Activated CD8-positive, alpha-beta T cell treated with anti-CD3 and anti-CD28 coated beads, Interleukin-2, amount 10 ng/mL, durations not matched to agents 7 days and 5 days (primary cell): ENCODE results near the gene CARD11. TPM values are rescaled to one million over a fixed set of nuclear protein-coding genes. Genes with fewer than 3 reads are reported as not detected.
A peak's percentile ranks its signal among the peaks of the same experiment; 100 is the strongest.

Experiments
- ATAC-seq: fragments of 150-1000 bp; cut with Tn5 transposase; one replicate; pipeline ENCODE4 v1.10.0; 2021; ENCODE audit warnings: moderate library complexity
- CTCF ChIA-PET: fragments of 350-600 bp; sonication (Branson Sonifier 250); formaldehyde crosslinking; loops from one replicate; lab custom pipeline; 2021; ENCODE audit warnings: antibody characterized with exemption; lab: Charles Lee
- POLR2A ChIA-PET: fragments of 350-600 bp; sonication (Branson Sonifier 250); formaldehyde crosslinking; loops from one replicate; lab custom pipeline; 2021; ENCODE audit warnings: antibody characterized with exemption; lab: Charles Lee
- DNase-seq: peaks from one replicate; pipeline ENCODE4 v3.0.0-alpha.2; 2020
- H3K27ac Mint-ChIP-seq: one replicate; pipeline ENCODE4 v1.8.0; 2021; ENCODE audit warnings: mild to moderate bottlenecking, mixed read lengths
- H3K27me3 Mint-ChIP-seq: one replicate; pipeline ENCODE4 v1.8.0; 2021; ENCODE audit warnings: low read depth, mixed read lengths
- H3K36me3 Mint-ChIP-seq: one replicate; pipeline ENCODE4 v1.8.0; 2021; ENCODE audit warnings: low read depth, mixed read lengths
- H3K4me1 Mint-ChIP-seq: one replicate; pipeline ENCODE4 v1.8.0; 2021; ENCODE audit warnings: low read depth, mixed read lengths
- H3K4me3 Mint-ChIP-seq: one replicate; pipeline ENCODE4 v1.8.0; 2021; ENCODE audit warnings: mild to moderate bottlenecking, mixed read lengths
- H3K9me3 Mint-ChIP-seq: one replicate; pipeline ENCODE4 v1.8.0; 2022; ENCODE audit warnings: mixed read lengths; ENCODE audit not compliant: insufficient read depth
- total RNA-seq, 2 experiments: library from RNA; stranded (reverse); gene quantifications; one replicate each; pipeline ENCODE4 v1.2.3, GENCODE V29; 2021

Gene CARD11
- total RNA-seq, 2 experiments from 2014 or later: 178 TPM

DNA sequence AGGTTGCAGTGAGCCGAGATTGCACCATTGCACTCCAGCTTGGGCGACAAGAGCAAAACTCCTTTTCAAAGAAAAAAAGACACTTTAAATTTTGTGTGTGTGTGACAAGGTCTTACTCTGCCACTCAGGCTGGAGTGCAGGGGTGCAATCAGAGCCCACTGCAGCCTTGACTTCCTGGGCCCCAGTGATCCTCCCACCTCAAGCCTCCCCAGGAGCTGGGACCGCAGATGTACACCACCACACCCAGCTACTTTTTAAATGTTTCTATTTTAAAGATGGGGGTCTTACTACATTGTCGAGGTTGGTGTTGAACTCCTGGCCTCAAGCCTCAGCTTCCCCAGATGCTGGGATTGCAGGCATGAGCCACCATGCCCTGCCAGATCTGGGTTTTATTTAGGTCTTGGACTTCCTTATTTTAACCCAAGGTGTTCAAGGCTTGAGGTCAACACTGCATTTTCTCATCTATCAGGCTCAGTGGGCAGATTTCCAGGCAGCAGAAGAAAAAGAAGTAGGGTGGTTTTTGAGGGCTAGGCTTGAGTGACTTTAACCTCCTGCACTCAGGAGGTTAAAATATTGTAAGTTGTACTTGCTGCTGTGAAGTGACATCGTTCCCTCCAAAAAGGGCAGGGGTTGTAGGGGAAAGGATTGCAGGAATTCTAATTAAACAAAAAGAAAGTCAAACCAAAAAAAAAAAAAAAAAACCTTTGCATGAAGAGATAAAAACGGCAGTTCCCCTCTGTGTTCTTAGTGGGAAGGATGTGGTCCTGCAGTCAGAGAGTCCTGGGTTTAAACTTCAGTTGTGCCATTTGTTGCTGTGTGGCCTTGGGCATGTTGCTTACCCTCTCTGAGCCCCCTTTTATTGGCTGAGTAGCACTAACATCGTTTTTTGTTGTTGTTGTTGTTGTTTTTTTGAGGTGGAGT lies 71.5 kb downstream of the CARD11 start:
- peaks cover 5% of the 10 kb centered on the region for H3K9me3 Mint-ChIP-seq
- ChIA-PET CTCF (interaction anchor here (1.1 to 1.4 kb wide), 2 partner anchors 141 to 183 kb away, joined by 4 read pairs; no protein-coding TSS in a partner anchor), POLR2A (interaction anchor here (0.6 to 1.5 kb wide), 2 partner anchors 11 to 13 kb away, joined by 4 read pairs; no protein-coding TSS in a partner anchor)
- H3K27me3 Mint-ChIP-seq: no peaks in the 10 kb centered on the region
- H3K27ac Mint-ChIP-seq: no peak overlapping the region
- peaks cover 25% of the 10 kb centered on the region for H3K4me1 Mint-ChIP-seq
- DNase-seq (peak; percentile 56), ATAC-seq (peak; percentile 66)
- H3K4me3 Mint-ChIP-seq: peak overlapping the region; percentile 57
- peaks cover 41% of the 10 kb centered on the region for H3K36me3 Mint-ChIP-seq

DNA sequence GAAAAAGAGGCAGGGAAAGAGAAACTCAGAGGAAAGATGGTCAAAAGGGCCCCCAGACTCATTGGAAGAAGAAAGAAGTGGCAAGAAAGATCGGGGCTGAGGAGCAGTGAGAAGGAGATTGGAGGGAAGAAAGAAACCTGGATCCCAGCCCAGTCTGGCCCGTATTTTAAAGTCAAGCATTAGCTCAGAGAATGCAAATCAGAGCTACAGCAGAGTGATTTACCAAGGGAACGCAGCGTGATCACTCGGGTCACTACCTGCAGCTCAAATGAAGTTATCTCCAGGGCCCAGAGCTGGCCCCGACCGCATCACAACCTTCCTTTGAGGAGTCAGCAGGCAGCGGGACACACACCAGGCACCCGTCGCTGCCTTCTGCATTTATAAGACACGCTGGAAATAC lies 72.8 kb downstream of the CARD11 start:
- CTCF ChIA-PET: no interaction called here
- POLR2A ChIA-PET: interaction anchor here (1.5 kb wide), 1 partner anchor 12 kb away, joined by 4 read pairs; no protein-coding TSS in a partner anchor
- Mint-ChIP-seq H3K36me3 (peaks cover 50% of the 10 kb centered on the region), H3K27ac (no peak overlapping the region), H3K9me3 (peaks cover 15% of the 10 kb centered on the region), H3K4me3 (no peak overlapping the region), H3K27me3 (no peaks in the 10 kb centered on the region), H3K4me1 (peaks cover 27% of the 10 kb centered on the region)
- ATAC-seq: no peak
- DNase-seq: peak; percentile 9

DNA sequence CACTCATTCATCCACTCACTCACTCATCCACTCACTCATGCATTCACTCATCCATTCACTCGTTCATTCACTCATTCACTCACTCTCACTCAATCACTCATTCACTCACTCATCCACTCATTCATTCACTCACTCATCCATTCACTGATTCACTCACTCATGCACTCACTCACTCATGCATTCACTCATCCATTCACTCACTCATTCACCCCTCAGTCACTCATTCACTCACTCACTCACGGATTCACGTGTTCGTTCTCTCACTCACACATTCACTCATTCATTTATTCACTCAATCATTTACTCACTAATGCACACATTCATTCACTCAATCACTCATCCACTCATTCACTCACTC lies 73.4 kb downstream of the CARD11 start:
- ChIA-PET POLR2A (no interaction called here), CTCF (no interaction called here)
- no peak for ATAC-seq

DNA sequence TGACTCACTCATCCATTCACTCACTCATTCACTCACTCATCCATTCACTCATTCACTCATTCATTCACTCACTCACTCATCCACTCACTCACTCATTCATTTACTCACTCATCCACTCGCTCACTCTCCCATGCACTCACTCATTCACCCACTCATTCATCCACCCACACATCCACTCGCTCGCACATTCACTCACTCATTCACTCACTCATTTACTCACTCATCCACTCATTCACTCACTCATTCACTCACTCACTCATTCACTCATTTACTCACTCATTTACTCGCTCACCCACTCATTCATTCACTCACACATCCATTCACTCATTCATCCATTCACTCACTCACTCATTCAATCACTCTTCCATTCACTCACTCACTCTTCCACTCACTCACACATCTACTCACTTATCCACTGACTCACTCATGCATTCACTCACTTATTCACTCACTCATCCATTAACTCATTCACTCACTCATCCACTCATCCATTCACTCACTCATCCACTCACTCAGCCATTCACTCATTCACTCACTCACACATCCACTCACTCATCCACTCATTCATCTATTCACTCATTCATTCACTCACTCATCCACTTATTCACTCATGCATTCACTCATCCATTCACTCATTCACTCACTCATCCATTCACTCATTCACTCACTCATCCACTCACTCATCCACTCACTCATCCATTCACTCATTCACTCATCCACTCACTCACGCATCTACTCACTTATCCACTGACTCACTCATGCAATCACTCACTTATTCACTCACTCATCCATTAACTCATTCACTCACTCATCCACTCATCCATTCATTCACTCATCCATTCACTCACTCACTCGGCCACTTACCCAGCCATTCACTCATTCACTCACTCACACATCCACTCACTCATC lies 74.0 kb downstream of the CARD11 start:
- DNase-seq: no peak
- no peak overlapping the region for H3K4me3 Mint-ChIP-seq
- no peaks in the 10 kb centered on the region for H3K27me3 Mint-ChIP-seq
- H3K9me3 Mint-ChIP-seq: peaks cover 23% of the 10 kb centered on the region
- ATAC-seq: no peak
- ChIA-PET POLR2A (no interaction called here), CTCF (no interaction called here)
- H3K4me1 Mint-ChIP-seq: peaks cover 26% of the 10 kb centered on the region
- no peak overlapping the region for H3K27ac Mint-ChIP-seq
- peaks cover 52% of the 10 kb centered on the region for H3K36me3 Mint-ChIP-seq

More for the DNA sequence above, 73.4 kb downstream of the CARD11 start:
- Mint-ChIP-seq H3K9me3 (peaks cover 21% of the 10 kb centered on the region), H3K27me3 (no peaks in the 10 kb centered on the region), H3K36me3 (peaks cover 51% of the 10 kb centered on the region), H3K4me3 (no peak overlapping the region), H3K27ac (no peak overlapping the region), H3K4me1 (peaks cover 26% of the 10 kb centered on the region)
- no peak for DNase-seq

DNA sequence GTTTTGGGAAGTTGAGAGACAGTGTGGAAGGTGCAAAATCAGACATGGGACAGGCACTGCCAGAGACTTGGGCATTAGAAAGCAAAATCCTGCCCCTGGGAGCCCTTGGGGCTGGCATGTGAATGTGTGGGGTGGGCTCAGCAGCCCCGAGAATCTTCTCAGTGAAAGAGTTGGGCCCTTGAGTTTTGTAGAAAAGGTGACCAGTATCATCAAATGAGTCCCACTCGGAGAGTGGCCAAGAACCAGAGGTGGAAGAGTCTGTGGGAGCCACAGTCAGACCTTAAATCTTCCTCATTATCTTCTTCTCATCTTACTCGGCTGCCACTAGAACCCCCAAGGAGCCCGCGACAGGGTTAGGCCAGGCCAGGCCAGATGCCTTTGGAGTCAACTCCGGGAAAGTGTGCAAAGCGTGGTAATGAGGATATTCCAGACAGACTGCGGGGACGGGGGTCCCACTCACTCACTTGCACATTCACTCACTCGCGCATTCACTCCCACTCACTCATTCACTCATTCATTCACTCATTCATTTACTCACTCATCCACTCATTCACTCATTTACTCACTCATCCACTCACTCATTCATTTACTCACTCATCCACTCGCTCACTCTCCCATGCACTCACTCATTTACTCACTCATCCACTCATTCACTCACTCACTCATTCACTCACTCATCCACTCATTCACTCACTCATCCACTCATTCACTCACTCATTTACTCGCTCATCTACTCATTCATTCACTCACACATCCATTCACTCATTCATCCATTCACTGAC lies 74.9 kb downstream of the CARD11 start:
- Mint-ChIP-seq H3K4me1 (peaks cover 21% of the 10 kb centered on the region), H3K9me3 (peaks cover 23% of the 10 kb centered on the region), H3K4me3 (no peak overlapping the region), H3K36me3 (peaks cover 49% of the 10 kb centered on the region), H3K27ac (no peak overlapping the region), H3K27me3 (no peaks in the 10 kb centered on the region)
- no peak for ATAC-seq
- CTCF ChIA-PET: no interaction called here
- POLR2A ChIA-PET: no interaction called here
- peak; percentile 9 for DNase-seq

DNA sequence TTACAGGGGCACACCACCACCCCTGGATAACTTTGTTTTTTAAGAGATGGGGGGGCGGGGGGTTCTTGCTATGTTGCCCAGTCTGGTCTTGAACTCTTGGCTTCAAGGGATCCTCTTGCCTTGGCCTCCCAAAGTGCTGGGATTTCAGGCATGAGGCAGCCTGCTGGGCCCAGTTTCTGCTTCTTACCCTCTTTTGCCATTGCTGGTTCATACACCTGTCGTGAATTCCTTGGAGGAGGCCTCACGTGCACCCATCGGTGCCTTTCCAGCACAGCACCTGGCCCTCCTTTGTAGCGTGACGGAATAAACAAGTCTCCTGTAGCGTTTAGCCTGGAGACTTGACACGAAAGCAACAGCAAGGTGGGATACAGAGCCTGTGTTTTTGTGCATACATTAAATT lies 75.5 kb downstream of the CARD11 start:
- Mint-ChIP-seq H3K4me1 (peaks cover 15% of the 10 kb centered on the region), H3K4me3 (no peak overlapping the region), H3K27me3 (no peaks in the 10 kb centered on the region), H3K9me3 (peaks cover 23% of the 10 kb centered on the region), H3K36me3 (peaks cover 47% of the 10 kb centered on the region), H3K27ac (no peak overlapping the region)
- ChIA-PET CTCF (no interaction called here), POLR2A (interaction anchor here (0.7 kb wide), 1 partner anchor 14 kb away, joined by 3 read pairs; no protein-coding TSS in a partner anchor)
- ATAC-seq (no peak), DNase-seq (peak; percentile 7)

DNA sequence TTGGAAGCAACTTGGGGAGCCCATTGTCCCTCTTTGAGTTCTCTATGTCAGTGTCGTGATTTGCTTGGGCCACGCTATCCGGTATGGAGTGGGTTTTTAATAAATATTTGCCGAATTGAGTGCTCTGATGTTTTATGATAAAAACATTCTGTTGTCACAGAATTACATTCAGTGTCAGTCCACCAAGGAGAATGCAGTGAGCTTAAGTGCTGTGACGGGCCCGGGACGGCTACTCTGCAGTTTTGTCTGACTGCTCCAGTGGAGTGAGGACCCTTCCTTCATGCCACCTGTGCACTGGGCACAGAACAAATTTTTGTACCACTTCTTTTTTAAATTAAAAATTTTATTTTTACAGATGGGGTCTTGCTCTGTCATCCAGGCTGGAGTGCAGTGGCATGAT lies 76.0 kb downstream of the CARD11 start:
- ChIA-PET CTCF (no interaction called here), POLR2A (interaction anchor here (0.7 kb wide), 1 partner anchor 14 kb away, joined by 3 read pairs; no protein-coding TSS in a partner anchor)
- DNase-seq (no peak), ATAC-seq (no peak)
- no peak overlapping the region for H3K4me3 Mint-ChIP-seq
- H3K27me3 Mint-ChIP-seq: no peaks in the 10 kb centered on the region
- H3K36me3 Mint-ChIP-seq: peaks cover 49% of the 10 kb centered on the region
- no peak overlapping the region for H3K27ac Mint-ChIP-seq
- peaks cover 16% of the 10 kb centered on the region for H3K4me1 Mint-ChIP-seq
- peaks cover 23% of the 10 kb centered on the region for H3K9me3 Mint-ChIP-seq

DNA sequence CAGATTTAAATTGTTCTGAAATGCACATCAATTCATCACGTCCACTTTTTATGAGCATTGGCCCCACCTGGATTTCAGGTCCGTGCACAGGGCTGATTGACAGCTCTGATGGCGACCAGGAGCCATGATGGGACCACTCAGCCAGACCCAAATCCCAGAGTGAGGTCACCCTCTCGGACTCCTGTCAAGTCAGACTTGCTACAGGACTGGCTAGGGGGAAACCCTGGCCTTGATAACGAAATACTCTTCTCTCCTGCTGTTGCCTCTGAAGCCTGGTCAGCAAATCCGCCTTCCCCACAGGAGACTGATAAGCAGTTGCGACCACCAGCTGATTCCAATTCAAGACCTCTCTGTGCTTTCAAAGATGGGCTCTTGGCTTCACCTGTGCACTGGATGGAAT lies 76.4 kb downstream of the CARD11 start:
- POLR2A ChIA-PET: no interaction called here
- Mint-ChIP-seq H3K27me3 (no peaks in the 10 kb centered on the region), H3K27ac (no peak overlapping the region), H3K36me3 (peaks cover 48% of the 10 kb centered on the region), H3K4me1 (peaks cover 20% of the 10 kb centered on the region), H3K4me3 (no peak overlapping the region), H3K9me3 (peaks cover 23% of the 10 kb centered on the region)
- CTCF ChIA-PET: no interaction called here
- DNase-seq: peak; percentile 17
- no peak for ATAC-seq

DNA sequence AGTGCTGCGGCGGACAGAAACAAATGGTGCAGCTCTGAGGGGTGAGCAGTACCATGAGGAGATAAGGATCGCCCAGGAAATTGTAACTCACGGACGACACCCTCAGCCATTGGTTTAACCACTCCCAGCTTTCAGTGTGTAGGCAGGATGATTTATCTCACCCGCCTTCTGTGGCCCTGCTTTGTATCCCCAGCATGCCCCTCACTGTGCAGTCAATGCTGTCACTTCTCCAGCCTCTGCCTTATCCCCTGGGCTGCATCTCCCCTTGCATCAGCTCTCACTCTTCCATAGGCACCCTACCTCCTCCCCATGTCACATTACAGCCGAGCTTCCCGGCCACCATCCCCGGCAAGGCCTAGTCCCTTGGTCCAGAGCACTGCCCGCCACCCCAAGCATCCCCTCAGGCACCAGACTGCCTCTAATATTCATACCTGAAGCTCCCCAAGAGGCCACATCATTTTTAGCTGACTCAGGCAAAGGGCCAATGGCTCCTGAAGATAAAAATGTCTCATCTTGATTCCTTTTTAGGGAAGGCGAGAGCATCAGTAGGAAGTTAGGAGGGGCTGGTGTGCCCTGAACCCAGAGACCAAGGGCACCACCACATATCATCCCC lies 77.1 kb downstream of the CARD11 start:
- H3K27ac Mint-ChIP-seq: peak overlapping the region; percentile 1
- H3K27me3 Mint-ChIP-seq: no peaks in the 10 kb centered on the region
- ChIA-PET POLR2A (interaction anchor here (0.8 to 1.2 kb wide), 2 partner anchors 10 to 96 kb away, joined by 3 to 4 read pairs; no protein-coding TSS in a partner anchor), CTCF (interaction anchor here (1.1 to 2.6 kb wide), 2 partner anchors 12 to 46 kb away, joined by 3 to 8 read pairs; no protein-coding TSS in a partner anchor)
- no peak for ATAC-seq
- H3K4me1 Mint-ChIP-seq: peaks cover 27% of the 10 kb centered on the region
- no peak overlapping the region for H3K4me3 Mint-ChIP-seq
- DNase-seq: peak; percentile 18
- peaks cover 23% of the 10 kb centered on the region for H3K9me3 Mint-ChIP-seq
- peaks cover 53% of the 10 kb centered on the region for H3K36me3 Mint-ChIP-seq

DNA sequence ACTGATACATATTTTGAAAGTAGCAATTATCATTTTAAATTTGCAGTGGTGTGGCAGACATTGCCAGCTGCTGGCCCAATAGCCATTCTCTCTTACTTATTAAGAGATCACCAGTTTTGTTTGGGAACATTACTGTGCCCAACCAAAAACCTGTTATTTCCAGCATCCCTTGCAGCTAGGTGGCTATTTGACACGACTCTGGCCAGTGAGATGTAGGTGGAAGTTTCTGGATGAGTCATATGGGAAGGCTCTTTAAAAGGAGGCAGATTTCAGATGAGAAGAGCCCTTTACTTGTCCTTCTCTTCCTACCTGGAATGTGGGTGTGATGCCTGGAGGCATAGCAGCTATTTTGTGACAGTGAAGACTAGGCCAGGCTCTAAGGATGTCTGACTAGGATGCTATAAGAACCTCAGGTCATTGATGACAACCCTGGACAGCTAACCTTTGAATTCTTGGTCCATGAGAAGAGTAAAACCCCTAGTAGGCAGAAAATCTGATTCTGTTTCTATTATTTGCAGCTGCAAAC lies 77.9 kb downstream of the CARD11 start:
- POLR2A ChIA-PET: interaction anchor here (1.1 to 1.2 kb wide), 2 partner anchors 40 to 97 kb away, joined by 3 read pairs; no protein-coding TSS in a partner anchor
- Mint-ChIP-seq H3K4me1 (peaks cover 32% of the 10 kb centered on the region), H3K27ac (peak overlapping the region; percentile 1), H3K9me3 (peaks cover 23% of the 10 kb centered on the region), H3K27me3 (no peaks in the 10 kb centered on the region), H3K36me3 (peaks cover 59% of the 10 kb centered on the region), H3K4me3 (no peak overlapping the region)
- ATAC-seq (no peak), DNase-seq (peak; percentile 16)
- CTCF ChIA-PET: interaction anchor here (1.1 to 2.6 kb wide), 3 partner anchors 12 to 47 kb away, joined by 3 to 9 read pairs (median 8); no protein-coding TSS in a partner anchor
